Transverse colon (tissue), 4 donors: ENCODE measurements around the gene TAS1R2. TPM values are rescaled to one million over a fixed set of nuclear protein-coding genes. Genes with fewer than 3 reads are reported as not detected.

ENCODE experiments used
- DNase-seq: peaks from one replicate; pipeline ENCODE4 v3.0.0-alpha.2; 2019
- H3K27ac ChIP-seq, 4 donors: fragments of 200-600 bp; sonication (generic); 2 replicates each; pipeline ENCODE4 v1.5.1; 2016 to 2018; ENCODE audit warnings: inconsistent platforms in 4 of 4
- H3K27me3 ChIP-seq: fragments of 200-600 bp; sonication (generic); 2 replicates; pipeline ENCODE4 v1.5.1; 2017; ENCODE audit warnings: inconsistent platforms
- H3K36me3 ChIP-seq, 4 donors: fragments of 200-600 bp; sonication (generic); 2 replicates each; pipeline ENCODE4 v1.5.1; 2017 to 2019; ENCODE audit warnings: inconsistent platforms in 4 of 4
- H3K4me1 ChIP-seq, 4 donors: fragments of 200-600 bp; sonication (generic); 2 replicates each; pipeline ENCODE4 v1.5.1; 2017 to 2020; ENCODE audit warnings: inconsistent platforms in 4 of 4
- H3K4me3 ChIP-seq, 4 donors: fragments of 200-600 bp; sonication (generic); 1 replicate in 1 of 4; 2 replicates in 3 of 4; pipeline versions ENCODE4 v1.5.1 to v1.6.1; 2017 to 2019; ENCODE audit warnings: inconsistent platforms in 4 of 4
- H3K9me3 ChIP-seq, 2 donors: fragments of 200-600 bp; sonication (generic); 2 replicates each; pipeline ENCODE4 v1.5.1; 2017 to 2019; ENCODE audit warnings: inconsistent platforms in 2 of 2
- EP300 ChIP-seq: sonication (generic); formaldehyde crosslinking; IDR thresholded peaks from one replicate; pipeline ENCODE4 v1.6.1; 2017; ENCODE audit warnings: antibody characterized with exemption, low read depth
- POLR2A ChIP-seq: fragments of 450-650 bp; IDR thresholded peaks from one replicate; pipeline ENCODE4 v1.6.1; 2016; ENCODE audit warnings: antibody characterized with exemption, mild to moderate bottlenecking, moderate library complexity
- POLR2AphosphoS5 ChIP-seq, 3 donors: sonication (generic); formaldehyde crosslinking; IDR thresholded peaks; one replicate each; pipeline ENCODE4 v1.6.1; 2016; ENCODE audit warnings: antibody characterized with exemption in 3 of 3
- WGBS, 2 donors: methylation state at CpG; one replicate each; pipeline ENCODE4 v1.1.5; 2018; ENCODE audit warnings: low coverage in 1 of 2; 5-methylcytosine and 5-hydroxymethylcytosine counted together
- in situ Hi-C, 4 donors: fragments of 200-750 bp; cut with MboI; loops; one replicate each; pipeline versions ENCODE4 v1.15.0 to v1.15.1; 2017; ENCODE audit warnings: low sequenced_read_pairs in 3 of 4, low pct_ligation_motif_present in 1 of 4, low pct_unique_long_range_greater_than_20kb in 1 of 4
- intact Hi-C: fragments of 100-400 bp; cut with DNase I; formaldehyde crosslinking; loops from one replicate; pipeline ENCODE4 v1.15.1; 2023; ENCODE audit warnings: low total_unique reads
- total RNA-seq, 4 donors: library from RNA; depleted of rRNA; stranded (reverse); fragments of >200 nt; gene quantifications; one replicate each; pipeline ENCODE4 v1.1.0, GENCODE V29; 2016
- TF ChIP-seq, protein P1 (sequence below), 5 experiments: fragments of 200-600 bp in 3 of 5; fragments of 450-650 bp in 2 of 5; sonication (generic) in 3 of 5; IDR thresholded peaks; 1 replicate in 2 of 5; 2 replicates in 3 of 5; pipeline ENCODE4 v1.5.1; 2016 to 2017; ENCODE audit warnings: antibody characterized with exemption in 5 of 5, inconsistent platforms in 3 of 5, mild to moderate bottlenecking in 2 of 5, moderate library complexity in 1 of 5

TAS1R2 gene
- total RNA-seq, 4 donors from 2014 or later = not detected

DNA sequence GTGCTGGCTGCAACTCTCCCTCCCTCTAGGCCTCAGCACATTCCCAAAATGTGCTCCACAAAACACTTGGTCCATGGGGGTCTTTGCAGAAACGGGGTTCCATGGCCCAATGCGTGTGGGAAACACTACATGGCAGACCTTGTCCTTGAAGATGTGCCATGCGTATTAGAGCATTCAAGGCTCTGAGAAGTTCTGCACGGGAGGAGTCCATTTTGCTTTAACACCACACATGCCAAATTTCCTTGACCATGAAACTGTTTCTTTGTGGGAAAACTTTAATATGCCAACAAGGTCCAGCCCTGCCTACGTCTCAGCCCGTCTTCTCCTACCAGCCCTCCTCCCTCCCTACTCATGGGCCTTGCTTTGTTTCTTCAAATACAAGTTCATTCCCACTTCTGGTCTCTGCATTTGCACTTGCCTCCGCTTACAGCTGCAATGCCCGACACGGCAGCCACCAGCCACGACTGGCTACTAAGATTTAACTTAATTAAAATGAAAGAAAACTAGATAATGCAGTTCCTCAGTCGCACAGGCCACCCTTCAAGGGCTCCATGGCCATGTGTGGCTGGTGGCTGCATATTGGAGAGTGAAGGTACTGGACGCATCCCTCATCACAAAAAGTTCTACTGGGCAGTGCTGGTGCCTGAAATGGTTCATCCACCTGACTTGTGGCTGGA lies 19.2 kb upstream of the TAS1R2 start:
- Histone ChIP-seq H3K9me3 (no peaks in the 10 kb centered on the region), H3K27me3 (no peaks in the 10 kb centered on the region), H3K4me1 (peaks cover 0 to 5% (median 2%) of the 10 kb centered on the region in 4 donors), H3K27ac (no peak overlapping the region), H3K4me3 (no peak overlapping the region), H3K36me3 (no peaks in the 10 kb centered on the region)
- intact Hi-C loops = no loop called here
- DNase-seq = no peak
- TF ChIP-seq POLR2AphosphoS5 (IDR thresholded peaks at IDR 0.05) (no peak), POLR2A (no peak), EP300 (no peak)
- TF ChIP-seq, protein P1, sequence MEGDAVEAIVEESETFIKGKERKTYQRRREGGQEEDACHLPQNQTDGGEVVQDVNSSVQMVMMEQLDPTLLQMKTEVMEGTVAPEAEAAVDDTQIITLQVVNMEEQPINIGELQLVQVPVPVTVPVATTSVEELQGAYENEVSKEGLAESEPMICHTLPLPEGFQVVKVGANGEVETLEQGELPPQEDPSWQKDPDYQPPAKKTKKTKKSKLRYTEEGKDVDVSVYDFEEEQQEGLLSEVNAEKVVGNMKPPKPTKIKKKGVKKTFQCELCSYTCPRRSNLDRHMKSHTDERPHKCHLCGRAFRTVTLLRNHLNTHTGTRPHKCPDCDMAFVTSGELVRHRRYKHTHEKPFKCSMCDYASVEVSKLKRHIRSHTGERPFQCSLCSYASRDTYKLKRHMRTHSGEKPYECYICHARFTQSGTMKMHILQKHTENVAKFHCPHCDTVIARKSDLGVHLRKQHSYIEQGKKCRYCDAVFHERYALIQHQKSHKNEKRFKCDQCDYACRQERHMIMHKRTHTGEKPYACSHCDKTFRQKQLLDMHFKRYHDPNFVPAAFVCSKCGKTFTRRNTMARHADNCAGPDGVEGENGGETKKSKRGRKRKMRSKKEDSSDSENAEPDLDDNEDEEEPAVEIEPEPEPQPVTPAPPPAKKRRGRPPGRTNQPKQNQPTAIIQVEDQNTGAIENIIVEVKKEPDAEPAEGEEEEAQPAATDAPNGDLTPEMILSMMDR (IDR thresholded peaks at IDR 0.05) = no peak
- 89 to 92% methylated on average over 8 to 12 of the region's 12 CpGs for WGBS, 2 donors
- in situ Hi-C loops = no loop called here

DNA sequence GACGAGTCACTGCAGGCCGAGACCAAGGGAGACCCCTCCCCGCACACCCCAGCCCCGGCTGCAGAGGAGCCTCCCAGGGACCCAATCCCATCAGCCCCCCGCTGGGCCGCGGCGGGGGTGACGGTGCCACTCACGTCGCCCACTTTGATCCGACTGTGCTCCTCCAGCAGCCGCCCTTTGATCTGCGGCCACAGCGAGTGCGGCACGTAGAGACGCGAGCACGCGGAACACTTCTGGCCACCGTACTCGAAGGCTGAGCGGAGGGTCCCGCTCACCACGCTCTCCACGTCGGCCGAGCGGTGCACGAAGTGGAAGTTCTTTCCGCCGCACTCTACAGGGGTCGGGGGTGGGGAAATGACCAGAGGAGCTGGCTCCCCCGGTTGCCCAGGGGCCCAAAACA lies 17.8 kb upstream of the TAS1R2 start:
- H3K27me3 ChIP-seq = no peaks in the 10 kb centered on the region
- TF ChIP-seq POLR2A (no peak), POLR2AphosphoS5 (IDR thresholded peaks at IDR 0.05) (no peak), EP300 (no peak)
- TF ChIP-seq, protein P1 (IDR thresholded peaks at IDR 0.05) = no peak
- WGBS, 2 donors = 95% methylated on average over 30 of the region's 35 CpGs; no CpG with 5 or more reads in 1 of the 2 donors
- no peaks in the 10 kb centered on the region for H3K36me3 ChIP-seq
- no peak overlapping the region for H3K4me3 ChIP-seq
- intact Hi-C loops = no loop called here
- no peak overlapping the region for H3K27ac ChIP-seq
- peaks cover 0 to 5% (median 2%) of the 10 kb centered on the region in 4 donors for H3K4me1 ChIP-seq
- DNase-seq = no peak
- in situ Hi-C loops = no loop called here
- H3K9me3 ChIP-seq = no peaks in the 10 kb centered on the region

DNA sequence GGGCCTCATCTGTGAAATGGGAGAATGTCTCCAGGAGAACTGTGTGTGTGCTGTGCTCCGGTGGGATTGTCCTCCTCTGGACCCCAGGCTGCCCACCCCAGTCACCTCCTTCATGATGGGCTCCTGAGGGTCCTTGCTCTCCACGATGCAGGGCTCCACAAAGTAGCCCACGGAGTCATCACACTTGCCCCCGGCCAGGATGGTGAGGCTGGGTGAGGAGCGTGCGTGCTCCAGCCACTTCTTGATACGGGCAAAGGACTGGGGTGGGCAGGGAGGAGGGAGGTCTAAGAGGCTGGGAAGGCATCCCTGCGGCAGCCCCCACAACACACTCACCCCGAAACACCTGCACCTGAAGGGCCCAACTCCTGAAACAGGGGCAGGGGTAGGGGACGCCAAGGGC lies 16.8 kb upstream of the TAS1R2 start:
- H3K4me3 ChIP-seq = no peak overlapping the region
- TF ChIP-seq, protein P1 (IDR thresholded peaks at IDR 0.05) = no peak
- TF ChIP-seq POLR2AphosphoS5 (IDR thresholded peaks at IDR 0.05) (no peak), EP300 (no peak), POLR2A (no peak)
- H3K36me3 ChIP-seq = no peaks in the 10 kb centered on the region
- H3K4me1 ChIP-seq = peaks cover 0 to 5% (median 2%) of the 10 kb centered on the region in 4 donors
- intact Hi-C loops = no loop called here
- H3K27me3 ChIP-seq = no peaks in the 10 kb centered on the region
- DNase-seq = no peak
- in situ Hi-C loops = no loop called here
- no peaks in the 10 kb centered on the region for H3K9me3 ChIP-seq
- no peak overlapping the region for H3K27ac ChIP-seq
- 97% methylated on average over 5 of the region's 10 CpGs; no CpG with 5 or more reads in 1 of the 2 donors for WGBS, 2 donors

DNA sequence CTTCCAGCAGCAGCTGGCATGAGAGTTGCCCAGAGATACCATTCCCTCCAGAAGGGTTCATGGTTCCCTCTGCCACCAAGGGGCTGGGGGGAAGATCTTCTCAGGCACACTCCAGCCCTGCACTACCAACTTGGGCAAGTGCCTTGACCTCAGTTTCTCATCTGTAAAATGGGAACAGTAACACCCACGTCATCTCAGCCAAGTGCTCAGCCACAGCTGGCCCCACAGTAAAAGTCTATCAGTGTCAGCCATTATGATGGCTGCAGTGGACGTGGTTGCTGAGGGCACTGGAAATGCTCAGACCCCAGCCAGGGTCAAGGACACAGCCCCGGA lies 16.3 kb upstream of the TAS1R2 start:
- no peaks in the 10 kb centered on the region for H3K27me3 ChIP-seq

More for the DNA sequence above, 16.3 kb upstream of the TAS1R2 start:
- H3K36me3 ChIP-seq = no peaks in the 10 kb centered on the region
- in situ Hi-C loops (no loop called here), intact Hi-C loops (no loop called here)
- H3K4me1 ChIP-seq = peaks cover 0 to 5% (median 2%) of the 10 kb centered on the region in 4 donors
- no peaks in the 10 kb centered on the region for H3K9me3 ChIP-seq
- TF ChIP-seq POLR2AphosphoS5 (IDR thresholded peaks at IDR 0.05) = no peak
- TF ChIP-seq EP300 = no peak
- no peak for TF ChIP-seq POLR2A
- TF ChIP-seq, protein P1 (IDR thresholded peaks at IDR 0.05) = no peak
- no peak for DNase-seq
- no peak overlapping the region for H3K4me3 ChIP-seq
- 68% methylated on average over 3 of the region's 3 CpGs; no CpG with 5 or more reads in 1 of the 2 donors for WGBS, 2 donors
- H3K27ac ChIP-seq = no peak overlapping the region
